Right lobe of liver (tissue), 6 donors: ENCODE results near the gene MYO10. TPM values are rescaled to one million over a fixed set of nuclear protein-coding genes. Genes with fewer than 3 reads are reported as not detected.

Source experiments
- ATAC-seq, 4 donors: fragments of 200-7000 bp; cut with Tn5 transposase; one replicate each; pipeline ENCODE4 v1.9.1; 2020; ENCODE audit warnings: mild to moderate bottlenecking in 4 of 4, moderate library complexity in 4 of 4
- DNase-seq, 3 donors: peaks; one replicate each; pipeline ENCODE4 v3.0.0-alpha.2; 2020
- H3K27ac ChIP-seq, 3 donors: fragments of 200-600 bp; one replicate each; pipeline ENCODE4 v1.8.0; 2022
- H3K27me3 ChIP-seq, 2 donors: fragments of 200-600 bp; one replicate each; pipeline ENCODE4 v1.8.0; 2022
- H3K36me3 ChIP-seq, 4 donors: fragments of 200-600 bp; sonication (generic) in 1 of 4; one replicate each; pipeline versions ENCODE4 v1.5.1 to v1.8.0; 2017 to 2022; ENCODE audit warnings: control low read depth in 1 of 4
- H3K4me1 ChIP-seq, 4 donors: fragments of 200-600 bp; sonication (generic) in 1 of 4; one replicate each; pipeline versions ENCODE4 v1.5.1 to v1.8.0; 2017 to 2022; ENCODE audit warnings: control low read depth in 1 of 4
- H3K4me3 ChIP-seq, 3 donors: fragments of 200-600 bp; one replicate each; pipeline ENCODE4 v1.8.0; 2022
- H3K9me3 ChIP-seq, 4 donors: fragments of 200-600 bp; sonication (generic) in 1 of 4; one replicate each; pipeline versions ENCODE4 v1.5.1 to v1.8.0; 2017 to 2022; ENCODE audit warnings: control low read depth in 1 of 4
- CTCF ChIP-seq, 4 donors: fragments of 200-600 bp in 3 of 4; fragments of 450-650 bp in 1 of 4; IDR thresholded peaks; one replicate each; pipeline versions ENCODE4 v1.5.1 to v1.8.0; 2016 to 2022; ENCODE audit warnings: antibody characterized with exemption in 4 of 4, mild to moderate bottlenecking in 2 of 4
- POLR2A ChIP-seq: fragments of 450-650 bp; IDR thresholded peaks from one replicate; pipeline ENCODE4 v1.6.1; 2017; ENCODE audit warnings: antibody characterized with exemption, mild to moderate bottlenecking
- WGBS: methylation state at CpG from one replicate; pipeline ENCODE4 v1.1.6; 2018; ENCODE audit warnings: low coverage, low lambda C conversion rate; ENCODE audit not compliant: insufficient coverage; ENCODE audit errors: missing lambda C conversion rate; 5-methylcytosine and 5-hydroxymethylcytosine counted together
- intact Hi-C, 2 donors: fragments of 100-400 bp; cut with DNase I; formaldehyde crosslinking; loops; one replicate each; pipeline versions ENCODE4 v1.11.2 to v1.14.1; 2022
- total RNA-seq, 6 experiments: library from RNA; depleted of rRNA in 2 of 6; stranded (reverse); fragments of >200 nt in 2 of 6; fragmentation: NEBNext Ultra II Directional in 3 of 6; extraction: Animal tissue kit (Norgen Biotek cat#: 25700) in 3 of 6; gene quantifications; one replicate each; pipeline versions ENCODE4 v1.1.0 to v1.2.4, GENCODE V29; 2016 to 2023
- donor health status: DM: no; HTN: yes; CAD: no.
- donor health status: DM: no; HTN: no; CAD: no.
- donor health status: DM: no; HTN: no; CAD: no.
- donor health status: DM: no; HTN: yes; CAD: no.
- donor health status: DM: no; HTN: yes; CAD: no.

MYO10 gene
- total RNA-seq, 6 experiments from 2014 or later, result 3.9 to 13.1 (median 6.9) TPM

DNA sequence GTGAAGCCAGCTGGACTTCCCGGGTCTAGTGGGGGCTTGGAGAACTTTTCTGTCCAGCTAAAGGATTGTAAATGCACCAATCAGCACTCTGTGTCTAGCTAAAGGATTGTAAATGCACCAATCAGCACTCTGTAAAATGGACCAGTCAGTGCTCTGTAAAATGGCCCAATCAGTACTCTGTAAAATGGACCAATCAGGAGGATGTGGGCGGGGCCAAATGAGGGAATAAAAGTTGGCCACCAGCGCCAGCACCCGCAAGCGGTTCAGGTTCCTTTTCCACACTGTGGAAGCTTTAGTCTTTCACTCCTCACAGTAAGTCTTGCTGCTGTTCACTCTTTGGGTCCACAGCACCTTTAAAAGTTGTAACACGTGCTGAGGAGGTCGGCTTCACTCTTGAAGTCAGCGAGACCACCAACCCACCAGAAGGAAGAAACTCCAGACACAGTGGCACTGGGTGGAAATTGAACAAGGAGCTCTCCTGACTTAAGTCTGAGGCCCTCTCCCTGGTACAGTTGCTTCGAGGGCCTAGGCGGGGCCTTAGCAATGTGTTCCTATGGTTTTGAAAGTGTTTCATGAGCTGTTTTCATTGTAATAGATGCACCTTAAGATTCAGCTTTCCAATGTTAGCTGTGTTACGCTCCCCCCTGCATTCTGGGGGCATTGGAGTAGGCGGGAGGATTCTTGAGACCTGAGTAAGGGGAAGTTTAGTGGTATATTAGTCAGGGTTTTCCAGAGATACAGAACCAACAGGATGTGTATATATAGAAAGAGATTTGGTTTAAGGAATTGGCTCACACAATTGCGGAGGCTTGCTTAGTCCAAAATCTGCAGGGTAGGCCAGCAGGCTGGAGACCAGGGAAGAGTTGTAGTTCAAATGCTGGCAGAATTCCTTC, 21.5 kb upstream of the MYO10 start:
- ATAC-seq, result no peak
- no peaks in the 10 kb centered on the region for H3K36me3 ChIP-seq
- H3K4me1 ChIP-seq, result no peaks in the 10 kb centered on the region
- no peak for TF ChIP-seq POLR2A
- H3K27me3 ChIP-seq, result no peaks in the 10 kb centered on the region
- no peak for DNase-seq
- no peak overlapping the region for H3K4me3 ChIP-seq
- WGBS, result 76% methylated on average over 7 of the region's 13 CpGs
- intact Hi-C loops, result no loop called here
- no peak overlapping the region for H3K27ac ChIP-seq
- no peaks in the 10 kb centered on the region for H3K9me3 ChIP-seq

DNA sequence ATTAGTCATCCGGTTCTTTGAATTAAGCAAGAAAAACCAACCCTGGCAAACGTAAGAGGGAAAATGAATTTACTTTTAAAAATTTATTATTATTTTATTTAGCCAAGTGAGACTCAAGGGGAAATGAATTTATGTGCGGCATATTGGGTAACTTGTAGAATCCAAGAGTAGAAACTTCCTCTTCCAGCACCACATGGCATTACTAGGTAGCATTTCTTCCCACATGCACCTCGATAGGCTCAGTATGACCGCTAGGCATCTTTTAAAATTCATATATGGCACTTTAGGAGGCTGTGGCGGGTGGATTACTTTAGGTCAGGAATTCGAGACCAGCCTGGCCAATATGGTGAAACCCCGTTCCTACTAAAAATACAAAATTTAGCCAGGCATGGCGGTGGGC, 17.6 kb upstream of the MYO10 start:
- no peak for TF ChIP-seq POLR2A
- TF ChIP-seq CTCF (IDR thresholded peaks at IDR 0.05), result no peak

GRCh38 chr5:16952968-16953671, 17.0 kb upstream of the MYO10 start:
- 66% methylated on average over 4 of the region's 6 CpGs for WGBS
- Histone ChIP-seq H3K4me3 (no peak overlapping the region), H3K27ac (no peak overlapping the region), H3K4me1 (no peaks in the 10 kb centered on the region), H3K27me3 (no peaks in the 10 kb centered on the region), H3K36me3 (no peaks in the 10 kb centered on the region), H3K9me3 (no peaks in the 10 kb centered on the region)
- intact Hi-C loops, result no loop called here
- DNase-seq (no peak), ATAC-seq (no peak)
- TF ChIP-seq CTCF (IDR thresholded peaks at IDR 0.05), result no peak
- TF ChIP-seq POLR2A, result no peak

More for the DNA sequence above, 17.6 kb upstream of the MYO10 start:
- WGBS, result 70% methylated on average over 9 of the region's 9 CpGs
- DNase-seq (no peak), ATAC-seq (no peak)
- intact Hi-C loops, result no loop called here
- no peaks in the 10 kb centered on the region for H3K27me3 ChIP-seq
- H3K9me3 ChIP-seq, result no peaks in the 10 kb centered on the region
- H3K4me3 ChIP-seq, result no peak overlapping the region
- no peaks in the 10 kb centered on the region for H3K36me3 ChIP-seq
- H3K4me1 ChIP-seq, result no peaks in the 10 kb centered on the region
- no peak overlapping the region for H3K27ac ChIP-seq

GRCh38 chr5:16946725-16947124, 10.6 kb upstream of the MYO10 start:
- H3K4me3 ChIP-seq, result no peak overlapping the region
- intact Hi-C loops, result no loop called here
- WGBS, result 56% methylated on average over 1 of the region's 1 CpG
- no peaks in the 10 kb centered on the region for H3K4me1 ChIP-seq
- DNase-seq, result no peak
- no peak overlapping the region for H3K27ac ChIP-seq
- no peaks in the 10 kb centered on the region for H3K9me3 ChIP-seq
- TF ChIP-seq CTCF (IDR thresholded peaks at IDR 0.05) (no peak), POLR2A (no peak)
- no peaks in the 10 kb centered on the region for H3K27me3 ChIP-seq
- no peak for ATAC-seq
- no peaks in the 10 kb centered on the region for H3K36me3 ChIP-seq
